Calu3 (cell line): ENCODE measurements around the gene CCNYL1. TPM values are rescaled to one million over a fixed set of nuclear protein-coding genes. Genes with fewer than 3 reads are reported as not detected.

Experiments
- BruUV-seq: library from RNA; stranded (reverse); fragments of 400-500 nt; replicated peaks from 2 replicates; lab custom pipeline; 2021; lab: Mats Ljungman, UMichigan
- CTCF ChIA-PET: fragments of 300-600 bp; sonication (Branson Sonifier 250); formaldehyde crosslinking; loops from one replicate; lab custom pipeline; 2022; ENCODE audit warnings: antibody characterized with exemption; lab: Charles Lee
- DNase-seq: peaks from one replicate; pipeline ENCODE4 v3.0.0; 2022
- H3K27ac Mint-ChIP-seq: one replicate; pipeline ENCODE4 v1.8.0; 2022; ENCODE audit warnings: mixed read lengths; ENCODE audit not compliant: unreplicated experiment
- H3K27me3 Mint-ChIP-seq: one replicate; pipeline ENCODE4 v1.8.0; 2022; ENCODE audit warnings: mixed read lengths; ENCODE audit not compliant: unreplicated experiment
- H3K36me3 Mint-ChIP-seq: one replicate; pipeline ENCODE4 v1.8.0; 2022; ENCODE audit warnings: mild to moderate bottlenecking, moderate library complexity, mixed read lengths; ENCODE audit not compliant: insufficient read depth, unreplicated experiment
- H3K4me1 Mint-ChIP-seq: one replicate; pipeline ENCODE4 v1.8.0; 2022; ENCODE audit warnings: mild to moderate bottlenecking, low read depth, mixed read lengths; ENCODE audit not compliant: unreplicated experiment
- H3K4me3 Mint-ChIP-seq: one replicate; pipeline ENCODE4 v1.8.0; 2022; ENCODE audit warnings: mild to moderate bottlenecking, low read depth, moderate library complexity, mixed read lengths; ENCODE audit not compliant: unreplicated experiment
- H3K9me3 Mint-ChIP-seq: one replicate; pipeline ENCODE4 v1.8.0; 2022; ENCODE audit warnings: low read depth, mixed read lengths; ENCODE audit not compliant: unreplicated experiment
- CTCF ChIP-seq: fragments of 200-600 bp; IDR thresholded peaks from one replicate; pipeline ENCODE4 v1.8.0; 2022; ENCODE audit warnings: antibody characterized with exemption; ENCODE audit not compliant: unreplicated experiment
- intact Hi-C: fragments of 100-400 bp; cut with micrococcal nuclease; formaldehyde crosslinking; loops from one replicate; pipeline ENCODE4 v1.10.0; 2022; ENCODE audit not compliant: unreplicated experiment
- total RNA-seq: library from RNA; stranded (reverse); gene quantifications from 2 replicates; pipeline ENCODE4 v1.2.3, GENCODE V29; 2022

The CCNYL1 gene
- total RNA-seq, 1 experiment from 2014 or later, result 13.7 TPM

DNA sequence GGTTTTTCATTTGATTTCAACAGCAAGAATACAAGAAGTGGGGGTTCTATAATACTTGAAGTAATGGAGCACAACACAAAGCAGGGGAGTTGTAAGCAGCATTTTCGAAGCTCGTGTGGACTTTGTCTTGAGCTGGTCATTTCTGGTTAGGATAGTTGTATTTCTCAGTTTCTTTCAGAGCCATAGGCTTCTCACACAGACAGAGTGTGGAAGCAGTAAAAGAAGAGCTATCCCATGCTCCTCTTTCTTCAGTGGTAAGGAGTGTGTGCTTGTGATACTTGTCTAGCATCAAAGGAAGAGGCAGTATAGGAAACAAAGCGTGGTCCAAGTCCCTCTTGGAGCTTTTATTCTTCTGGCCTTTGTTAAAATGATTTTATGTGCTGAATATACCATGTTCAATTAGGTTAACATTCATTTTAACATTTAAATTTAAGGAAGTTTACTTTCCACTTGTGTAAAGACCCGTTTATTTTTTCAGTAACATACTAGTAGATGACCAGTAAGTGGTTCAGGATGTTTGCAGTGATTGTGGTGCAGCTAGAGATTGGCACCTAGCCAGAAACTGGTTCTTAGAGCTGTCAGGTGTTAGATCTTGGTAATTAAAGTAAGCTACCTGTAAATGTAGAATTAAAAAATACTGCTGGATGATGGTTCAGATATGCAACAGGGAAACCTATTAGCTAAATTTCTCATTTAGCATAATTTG lies 14.6 kb downstream of the CCNYL1 start:
- H3K27me3 Mint-ChIP-seq, result no peaks in the 10 kb centered on the region
- TF ChIP-seq CTCF, result no peak
- H3K36me3 Mint-ChIP-seq, result no peaks in the 10 kb centered on the region
- CTCF ChIA-PET, result interaction anchor here (0.5 to 1.3 kb wide), 9 partner anchors 8 to 308 kb away, joined by 3 to 4 read pairs (median 3); partner anchors contain the start of genes CCNYL1 and METTL21A
- no peak overlapping the region for H3K4me3 Mint-ChIP-seq
- H3K4me1 Mint-ChIP-seq, result peaks cover 33% of the 10 kb centered on the region
- intact Hi-C loops, result no loop called here
- DNase-seq, result peak; percentile 39
- no TSS peak for BruUV-seq
- no peak overlapping the region for H3K27ac Mint-ChIP-seq
- no peaks in the 10 kb centered on the region for H3K9me3 Mint-ChIP-seq

DNA sequence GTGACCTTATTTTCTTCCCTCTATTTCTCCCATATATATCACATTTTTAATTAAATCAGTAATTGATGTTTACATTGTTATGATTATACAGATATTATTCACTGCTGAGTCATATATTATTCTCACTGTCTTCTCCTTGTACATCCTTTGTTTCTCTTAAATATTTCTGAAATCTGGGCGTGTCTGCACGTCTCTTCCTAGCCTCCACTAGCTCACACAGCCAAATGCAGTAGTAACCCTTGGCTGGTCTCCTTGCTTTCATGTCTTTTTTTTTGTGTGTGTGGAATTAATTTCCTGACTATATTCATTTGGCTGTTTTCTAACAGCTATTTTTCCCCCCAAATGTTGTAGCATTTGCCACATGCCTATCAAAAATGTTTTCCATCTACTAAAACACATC lies 15.8 kb downstream of the CCNYL1 start:
- intact Hi-C loops, result no loop called here
- TF ChIP-seq CTCF, result no peak
- no peaks in the 10 kb centered on the region for H3K27me3 Mint-ChIP-seq
- H3K9me3 Mint-ChIP-seq, result no peaks in the 10 kb centered on the region
- BruUV-seq, result no TSS peak
- no peaks in the 10 kb centered on the region for H3K36me3 Mint-ChIP-seq
- CTCF ChIA-PET, result interaction anchor here (0.5 kb wide), 1 partner anchor 9 kb away, joined by 3 read pairs; no protein-coding TSS in a partner anchor
- no peak for DNase-seq
- peaks cover 30% of the 10 kb centered on the region for H3K4me1 Mint-ChIP-seq
- no peak overlapping the region for H3K27ac Mint-ChIP-seq
- H3K4me3 Mint-ChIP-seq, result no peak overlapping the region

GRCh38 chr2:207729465-207729998 lies 18.1 kb downstream of the CCNYL1 start:
- intact Hi-C loops, result loop anchor here (2.0 kb wide), 1 partner anchor 99 kb away; no protein-coding TSS in a partner anchor
- Mint-ChIP-seq H3K9me3 (no peaks in the 10 kb centered on the region), H3K27me3 (no peaks in the 10 kb centered on the region), H3K4me3 (no peak overlapping the region), H3K27ac (no peak overlapping the region), H3K4me1 (peaks cover 11% of the 10 kb centered on the region), H3K36me3 (no peaks in the 10 kb centered on the region)
- no peak for TF ChIP-seq CTCF
- CTCF ChIA-PET, result no interaction called here
- no TSS peak for BruUV-seq
- no peak for DNase-seq

GRCh38 chr2:207731138-207731537 lies 19.7 kb downstream of the CCNYL1 start:
- H3K4me1 Mint-ChIP-seq, result peaks cover 10% of the 10 kb centered on the region
- no peaks in the 10 kb centered on the region for H3K36me3 Mint-ChIP-seq
- TF ChIP-seq CTCF, result no peak
- CTCF ChIA-PET, result interaction anchor here (0.7 kb wide), 1 partner anchor 347 kb away, joined by 8 read pairs; no protein-coding TSS in a partner anchor
- no peak overlapping the region for H3K27ac Mint-ChIP-seq
- DNase-seq, result no peak
- BruUV-seq, result no TSS peak
- intact Hi-C loops, result loop anchor here (10.0 kb wide), 1 partner anchor 926 kb away; no protein-coding TSS in a partner anchor
- no peak overlapping the region for H3K4me3 Mint-ChIP-seq
- no peaks in the 10 kb centered on the region for H3K9me3 Mint-ChIP-seq
- no peaks in the 10 kb centered on the region for H3K27me3 Mint-ChIP-seq
